ENCODE results near the gene OGG1.
"Not testable (repeated sequence)": the region's sequence is repeated elsewhere in the genome, so short reads cannot be mapped to it uniquely, and the experiment has no call there.

Gene OGG1

DNA sequence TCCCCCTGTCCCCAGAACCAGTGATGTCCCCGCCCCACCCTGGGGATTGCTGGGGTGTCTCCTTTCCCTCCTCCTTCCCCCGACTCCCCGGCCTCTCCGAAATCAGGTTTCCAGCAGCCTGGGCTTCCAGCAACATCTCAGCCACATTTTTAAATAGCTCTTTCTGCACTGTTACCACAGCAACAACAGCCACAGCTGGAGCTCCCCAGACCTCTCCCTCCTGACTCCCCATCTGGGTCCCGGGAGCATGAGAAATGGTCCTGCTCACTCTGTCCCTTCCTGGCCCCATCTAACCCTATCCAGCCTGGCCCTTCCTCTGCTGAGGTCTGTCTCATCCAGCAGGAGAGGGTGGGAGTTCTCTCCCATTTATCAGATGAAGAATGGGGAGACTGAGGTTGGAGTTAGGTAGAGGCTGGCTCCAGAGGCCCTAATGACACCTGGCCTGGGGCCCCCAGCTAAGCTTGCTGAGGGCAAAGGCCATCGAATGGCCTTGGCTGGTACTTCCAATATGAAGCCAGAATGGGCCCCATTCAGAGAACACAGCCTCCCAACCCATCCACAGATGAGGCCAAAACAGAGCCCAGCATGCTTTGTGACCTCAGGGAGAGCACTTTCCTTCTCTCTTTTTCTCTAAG lies 18.5 kb downstream of the OGG1 start:
- no peak for DNase-seq

GRCh38 chr3:9769012-9769411 lies 19.3 kb downstream of the OGG1 start:
- no peak for DNase-seq

- DNase-seq, result peak; percentile 1
These were observed 19.9 kb downstream of the OGG1 start, which contains the start of gene CAMK1 for GRCh38 chr3:9769426-9770275. TSS of gene CAMK1 (minus strand) at chr3:9769947. CDS start at chr3:9767749, 2,198 bp downstream.

DNA sequence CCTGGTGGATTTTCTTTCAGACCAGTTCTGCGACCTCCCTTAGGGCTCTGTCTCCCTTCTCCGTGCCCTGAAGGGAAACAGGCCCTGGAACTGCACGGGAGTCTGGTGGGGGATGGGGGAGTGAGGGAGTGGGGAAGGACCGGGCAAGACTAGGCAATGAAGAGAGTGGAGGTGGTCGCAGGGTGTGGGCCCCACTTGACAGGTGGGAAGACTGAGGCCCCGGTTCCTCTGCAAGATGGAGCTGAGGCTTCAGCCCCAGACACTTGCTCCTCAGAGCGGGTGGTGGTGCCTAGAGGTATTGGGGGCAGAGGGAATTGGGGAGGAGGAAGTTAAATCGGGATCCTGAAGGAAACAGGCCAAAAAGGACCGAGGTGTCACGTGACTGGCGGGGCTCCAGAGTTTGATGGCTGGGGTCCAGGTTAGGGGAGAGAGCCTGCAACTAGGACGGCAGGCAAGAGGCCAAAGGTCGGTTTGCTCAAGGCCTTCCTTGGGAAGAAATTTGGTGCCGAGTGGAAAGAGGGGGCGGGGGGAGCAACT lies 20.6 kb downstream of the OGG1 start:
- no peak for DNase-seq

DNA sequence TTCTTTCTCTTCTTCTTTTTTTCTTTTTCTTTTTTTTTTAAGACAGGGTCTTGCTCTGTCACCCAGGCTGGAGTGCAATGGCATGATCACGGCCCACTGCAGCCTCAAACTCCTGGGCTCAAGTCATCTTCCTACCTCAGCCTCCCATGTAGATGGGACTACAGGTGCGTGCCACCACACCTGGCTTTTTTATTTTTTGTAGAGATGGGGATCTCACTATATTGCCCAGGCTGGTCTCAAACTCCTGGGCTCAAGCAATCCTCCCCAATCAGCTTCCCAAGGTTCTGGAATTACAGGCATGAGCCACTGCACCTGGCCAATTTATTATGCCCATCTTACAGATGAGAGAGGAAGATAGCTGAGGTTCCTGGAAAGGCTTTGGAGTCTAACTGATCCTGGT lies 21.3 kb downstream of the OGG1 start:
- not testable (repeated sequence) for DNase-seq

GRCh38 chr3:9776896-9777693 lies 27.3 kb downstream of the OGG1 start:
- DNase-seq, result no peak

- DNase-seq, result no peak
These were observed 27.9 kb downstream of the OGG1 start for GRCh38 chr3:9777694-9778021.

- DNase-seq, result no peak
These were observed 28.7 kb downstream of the OGG1 start for GRCh38 chr3:9778143-9779074.

GRCh38 chr3:9779075-9779593 lies 29.4 kb downstream of the OGG1 start:
- DNase-seq, result no peak

DNA sequence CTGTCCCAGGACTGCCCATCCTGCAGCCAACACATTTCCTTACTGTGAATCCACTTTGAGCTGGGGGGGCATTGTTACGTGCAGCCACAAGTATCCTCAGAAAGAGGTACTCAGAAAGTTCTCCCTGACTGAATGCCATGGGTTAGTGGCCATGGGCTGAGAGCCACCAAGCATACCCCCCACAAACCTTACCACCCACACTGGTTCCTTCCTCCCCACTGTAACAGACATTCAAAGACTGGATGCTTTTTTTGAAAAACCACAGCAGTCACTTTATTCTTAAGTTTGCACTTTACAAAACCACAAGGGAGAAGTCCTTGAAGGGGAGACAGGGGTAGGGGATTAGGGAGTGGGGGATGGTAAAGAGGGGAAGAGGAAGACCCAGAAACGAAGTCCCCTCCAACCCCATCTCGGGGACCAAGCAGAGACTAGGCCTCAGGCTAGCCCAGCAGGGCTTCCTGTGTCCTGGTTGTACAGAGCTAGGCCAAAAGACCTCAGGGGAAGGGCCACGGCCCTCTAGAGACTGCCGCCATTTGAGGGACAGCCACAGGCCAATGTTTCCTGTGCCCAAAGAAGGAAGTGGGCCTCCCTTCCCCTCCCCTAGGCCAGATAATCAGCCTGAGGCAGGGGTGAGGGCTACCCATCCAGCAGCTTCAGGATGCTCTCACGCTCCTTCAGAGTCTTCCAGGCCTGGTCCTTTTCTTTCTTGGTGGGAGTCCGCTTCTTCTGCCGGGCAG lies 30.1 kb downstream of the OGG1 start:
- DNase-seq, result no peak

DNA sequence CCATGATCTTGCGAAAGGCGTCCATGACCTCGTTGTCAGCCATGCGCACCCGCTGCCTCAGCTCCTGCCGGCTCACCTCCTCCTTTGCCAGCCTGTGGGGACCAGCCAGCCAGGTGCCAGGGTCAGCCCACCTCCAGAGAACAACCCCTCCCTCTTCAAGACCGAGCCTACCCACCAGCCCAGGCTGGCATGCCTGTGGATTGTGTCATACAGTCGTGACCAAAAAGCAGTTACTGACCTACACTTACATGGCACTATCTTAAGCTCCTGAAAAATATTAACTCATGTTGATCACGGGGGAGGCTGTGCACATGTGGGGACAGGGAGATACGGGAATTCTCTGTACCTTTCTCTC lies 30.7 kb downstream of the OGG1 start:
- DNase-seq, result no peak

- no peak for DNase-seq
These were observed 31.2 kb downstream of the OGG1 start for GRCh38 chr3:9780910-9781309.

DNA sequence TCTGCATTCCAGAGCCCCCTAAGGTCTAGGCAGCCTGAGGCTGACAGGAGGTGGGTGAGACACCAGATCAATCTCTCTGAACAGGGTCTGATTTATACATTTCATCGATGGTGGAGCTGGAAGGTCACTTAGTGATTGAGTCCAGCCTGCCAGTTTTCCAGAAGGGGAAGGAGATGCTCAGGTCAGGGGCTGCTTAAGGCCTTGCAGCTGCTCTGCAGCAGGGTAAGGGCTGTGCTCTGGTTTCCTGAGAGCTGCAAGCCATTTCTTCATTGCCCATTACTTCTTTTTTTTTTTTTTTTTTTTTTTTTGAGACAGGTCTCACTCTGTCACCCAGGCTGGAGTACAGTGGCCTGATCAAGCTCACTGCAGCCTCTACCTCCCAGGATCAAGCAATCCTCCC lies 31.8 kb downstream of the OGG1 start:
- no peak for DNase-seq

GRCh38 chr3:9781978-9782603 lies 32.3 kb downstream of the OGG1 start:
- peak; percentile 6 for DNase-seq

DNA sequence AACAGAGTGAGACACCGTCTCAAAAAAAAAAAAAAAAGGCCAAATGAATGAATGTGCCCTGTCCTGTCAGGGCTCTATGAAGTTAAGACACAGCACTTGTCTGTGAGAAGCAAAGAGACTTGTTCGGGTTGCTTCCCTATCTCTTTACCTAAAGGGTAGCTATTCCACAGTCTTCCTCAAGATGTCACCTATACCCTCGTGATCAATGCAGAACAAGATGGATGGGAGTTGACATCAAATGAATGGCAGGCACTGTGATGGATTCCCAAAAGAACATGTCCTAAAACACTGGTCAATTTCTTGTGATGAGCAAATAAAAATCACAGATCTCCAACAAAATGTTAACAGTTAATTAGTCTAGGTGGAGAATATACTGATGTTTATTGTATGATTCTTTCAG lies 33.0 kb downstream of the OGG1 start:
- no peak for DNase-seq

DNA sequence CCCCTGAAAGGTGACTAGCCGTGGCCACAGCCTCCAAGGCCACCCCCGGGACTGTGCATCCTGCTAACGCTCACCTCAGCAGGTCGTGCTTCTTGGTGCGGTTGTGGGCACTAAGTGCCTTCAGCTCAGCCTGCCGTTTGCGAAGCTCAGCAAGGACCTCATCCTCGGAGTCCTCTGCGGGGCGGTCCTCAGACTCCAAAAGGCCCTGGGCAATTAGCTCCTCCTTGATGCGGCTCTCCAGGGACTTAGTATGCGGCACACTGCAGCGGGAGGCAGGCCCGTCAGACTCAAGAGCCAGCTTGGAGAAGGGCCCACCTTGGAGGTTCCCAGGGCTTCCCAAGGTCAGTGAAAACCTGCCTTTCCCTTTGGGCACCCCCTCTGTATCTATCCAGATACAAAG lies 34.2 kb downstream of the OGG1 start:
- no peak for DNase-seq

DNA sequence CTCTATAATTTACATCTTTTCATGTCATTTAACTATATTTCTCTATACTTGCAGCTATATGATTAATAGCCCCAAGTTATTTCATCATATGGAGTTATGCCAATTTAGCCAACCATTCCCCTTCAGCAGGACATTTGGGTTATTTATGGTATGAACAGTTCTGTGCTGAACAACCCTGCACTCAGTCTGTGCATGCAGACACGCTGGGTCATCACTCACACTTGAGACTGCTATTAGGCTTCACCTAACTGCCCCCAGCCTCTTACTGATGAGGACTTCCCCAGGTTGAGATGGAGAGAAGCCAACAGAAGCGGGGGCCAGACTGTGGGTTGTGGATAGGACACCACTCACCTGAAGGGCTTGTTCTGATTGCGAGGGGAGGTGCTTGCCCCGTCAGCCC lies 35.2 kb downstream of the OGG1 start:
- DNase-seq, result no peak

DNA sequence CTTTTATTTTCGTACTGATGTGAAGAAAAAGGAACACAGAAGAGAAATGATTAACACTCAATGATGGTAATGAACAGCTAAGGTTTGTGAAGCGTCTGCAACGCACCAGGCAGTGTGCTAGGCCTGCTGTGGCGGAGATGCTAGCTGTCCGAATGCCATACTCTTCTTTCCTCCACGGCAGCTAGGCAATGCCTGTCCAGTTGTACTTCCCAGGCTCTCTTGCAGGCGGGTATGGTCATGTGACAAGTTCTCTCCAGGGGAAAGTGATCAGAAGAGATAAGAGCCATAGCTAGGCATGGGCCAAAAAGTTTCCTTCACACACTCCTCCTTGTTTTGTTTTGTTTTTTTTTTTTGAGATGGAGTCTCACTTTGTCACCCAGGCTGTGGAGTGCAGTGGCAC lies 35.9 kb downstream of the OGG1 start:
- no peak for DNase-seq

DNA sequence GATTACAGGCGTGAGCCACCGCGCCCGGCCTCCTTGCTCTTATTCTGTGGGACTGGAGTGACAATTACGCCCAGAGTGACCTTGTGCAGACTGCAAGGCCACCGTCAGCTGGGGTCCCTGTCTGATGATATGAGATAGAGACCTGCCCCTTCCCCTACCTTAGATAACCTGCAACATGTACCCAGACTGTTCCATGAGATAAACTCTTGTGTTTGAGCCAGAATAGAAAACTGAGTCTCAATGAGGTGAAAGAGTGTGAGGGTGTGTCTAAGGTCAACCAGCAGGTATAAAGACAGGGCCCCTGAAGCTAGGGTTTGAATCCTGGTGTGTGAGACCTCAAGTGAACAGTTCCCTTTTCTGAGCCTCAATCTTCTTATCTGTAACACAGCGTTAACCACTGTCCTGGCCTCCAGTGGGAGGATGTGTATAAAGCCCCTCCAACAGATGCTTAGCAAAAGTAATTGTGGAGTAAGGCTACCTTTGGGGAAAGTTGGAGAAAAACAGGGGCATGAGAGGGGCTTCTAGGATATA lies 36.5 kb downstream of the OGG1 start:
- DNase-seq, result no peak

DNA sequence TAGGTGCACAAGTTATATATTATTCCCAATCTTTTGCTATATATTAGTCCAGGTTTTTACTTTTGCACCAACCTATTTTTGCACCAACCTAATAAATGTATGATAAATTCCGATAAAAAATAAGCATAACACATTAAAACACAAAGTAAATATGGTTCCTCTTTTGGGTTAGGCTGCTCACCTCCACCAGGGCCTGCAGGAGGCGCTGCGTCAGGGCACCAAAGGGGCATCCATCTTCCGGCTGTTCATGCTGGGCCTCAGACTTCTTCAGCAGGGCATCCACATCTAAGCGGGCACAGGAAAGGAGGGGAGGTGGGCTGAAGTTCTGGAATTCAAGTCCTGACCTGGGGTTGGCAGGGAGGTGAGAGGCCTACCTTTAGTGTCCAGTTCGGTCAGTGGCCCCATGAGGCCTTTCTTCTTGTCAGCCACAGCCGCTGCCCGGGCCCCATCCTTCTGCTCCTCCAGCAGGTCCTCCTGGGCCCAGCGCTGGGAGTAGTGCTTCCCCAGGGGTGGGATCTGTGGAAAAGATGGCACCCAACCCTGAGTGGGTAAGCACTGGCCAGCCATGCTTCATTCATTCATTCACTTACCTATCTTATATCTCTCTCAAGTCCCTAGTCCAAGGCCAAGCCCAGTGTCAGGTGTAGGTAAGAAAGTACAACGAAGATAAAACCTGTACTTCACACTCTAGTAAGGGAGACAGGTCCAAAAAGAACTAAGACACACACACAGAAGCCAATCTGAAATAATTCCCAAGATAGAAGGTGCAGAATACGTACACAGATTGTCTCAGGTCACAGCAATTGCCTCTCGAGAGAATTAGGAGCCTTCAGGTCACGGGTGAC lies 37.3 kb downstream of the OGG1 start:
- no peak for DNase-seq
